ENCODE measurements around the gene SPRED2.

SPRED2 gene

DNA sequence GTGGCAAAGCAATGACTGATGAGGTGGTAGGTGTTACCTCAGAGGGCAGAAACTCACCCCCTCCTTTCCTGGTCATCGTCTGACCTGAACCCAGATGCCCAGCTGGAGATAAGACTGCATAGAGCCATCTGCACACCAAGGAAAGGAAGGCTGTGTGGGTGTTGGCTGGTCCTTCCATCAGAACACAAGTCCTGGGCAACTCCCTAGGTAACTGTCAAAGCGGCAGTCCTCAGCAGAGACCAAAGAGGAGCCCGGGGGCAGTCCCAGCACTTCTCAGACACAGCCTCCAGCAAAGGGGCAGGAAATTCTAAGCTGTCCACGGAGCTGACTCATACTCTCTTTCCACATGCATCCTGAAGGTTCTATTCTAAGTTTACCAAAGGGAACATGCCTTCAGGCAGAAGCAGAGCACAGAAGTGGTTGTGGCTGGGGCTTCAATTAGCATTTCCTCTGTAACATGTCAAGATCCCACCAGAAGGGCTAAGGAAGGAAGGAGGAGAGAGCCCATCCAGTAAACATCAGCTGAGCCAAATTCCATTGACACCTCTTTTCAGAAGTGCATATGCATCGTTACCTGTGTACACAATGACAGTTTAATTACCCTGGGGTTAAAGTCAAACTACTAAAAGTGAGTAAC is 54.7 kb downstream of the SPRED2 start:
- peak; percentile 50 to 87 (median 87) for DNase-seq
- Histone ChIP-seq H3K4me1 (ENCODE audit: control extremely low read depth in 1 of 4, control insufficient read depth in 4 of 4, insufficient read depth in 4 of 4, low read length in 3 of 4) (peaks cover 3 to 59% (median 39%) of the 10 kb centered on the region in 4 experiments), H3K27me3 (replicated peaks in 2 of 5; ENCODE audit: control insufficient read depth in 4 of 5, insufficient read depth in 5 of 5, low read length in 4 of 5) (no peaks in the 10 kb centered on the region), H3K4me3 (ENCODE audit: control insufficient read depth in 1 of 7, extremely low read depth in 1 of 7, insufficient read depth in 4 of 7, low read depth in 2 of 7, low read length in 6 of 7) (peak overlapping the region in 2 of 7 experiments; percentile 4 to 34), H3K36me3 (ENCODE audit: control insufficient read depth in 4 of 4, insufficient read depth in 4 of 4, low read length in 3 of 4) (no peaks in the 10 kb centered on the region), H3K27ac (ENCODE audit: insufficient read depth in 1 of 2, low read depth in 1 of 2, low read length in 2 of 2, poor library complexity in 1 of 2, severe bottlenecking in 2 of 2) (peak overlapping the region in 1 of 2 experiments; percentile 35), H3K9me3 (ENCODE audit: control extremely low read depth in 1 of 5, control insufficient read depth in 4 of 5, insufficient read depth in 2 of 5, low read depth in 1 of 5, low read length in 4 of 5) (no peaks in the 10 kb centered on the region)
- WGBS (ENCODE audit: insufficient coverage) = 3% methylated on average over 4 of the region's 5 CpGs
- POLR2A ChIA-PET = interaction anchor here (1.0 kb wide), 1 partner anchor 39 kb away, joined by 3 read pairs; no protein-coding TSS in a partner anchor
- CTCF ChIA-PET = interaction anchor here (1.0 to 3.5 kb wide), 6 partner anchors 12 to 127 kb away, joined by 3 to 14 read pairs (median 4); no protein-coding TSS in a partner anchor

DNA sequence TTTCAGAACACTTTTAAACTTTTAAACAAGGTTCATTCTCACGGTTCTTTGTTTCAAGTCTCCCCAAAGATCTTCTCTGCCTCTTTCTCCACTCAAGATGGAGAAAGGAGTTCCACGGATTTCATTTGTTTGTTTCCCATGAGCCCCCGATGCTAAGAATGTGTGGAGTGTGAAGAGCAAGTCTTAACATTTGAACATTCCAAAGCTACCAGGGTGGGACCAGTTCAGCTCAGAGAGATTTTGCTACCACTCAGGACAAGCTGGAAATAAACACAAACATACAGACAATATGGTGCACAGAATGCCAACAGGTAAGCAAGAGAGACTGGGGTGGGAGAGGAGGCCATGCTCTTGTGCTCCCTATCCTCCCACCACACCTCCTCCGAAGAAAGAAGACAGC is 56.7 kb downstream of the SPRED2 start:
- Histone ChIP-seq H3K27me3 (replicated peaks in 2 of 5; ENCODE audit: control insufficient read depth in 4 of 5, insufficient read depth in 5 of 5, low read length in 4 of 5) (no peaks in the 10 kb centered on the region), H3K36me3 (ENCODE audit: control insufficient read depth in 4 of 4, insufficient read depth in 4 of 4, low read length in 3 of 4) (no peaks in the 10 kb centered on the region), H3K4me3 (ENCODE audit: control insufficient read depth in 1 of 7, extremely low read depth in 1 of 7, insufficient read depth in 4 of 7, low read depth in 2 of 7, low read length in 6 of 7) (no peak overlapping the region), H3K9me3 (ENCODE audit: control extremely low read depth in 1 of 5, control insufficient read depth in 4 of 5, insufficient read depth in 2 of 5, low read depth in 1 of 5, low read length in 4 of 5) (no peaks in the 10 kb centered on the region), H3K27ac (ENCODE audit: insufficient read depth in 1 of 2, low read depth in 1 of 2, low read length in 2 of 2, poor library complexity in 1 of 2, severe bottlenecking in 2 of 2) (no peak overlapping the region), H3K4me1 (ENCODE audit: control extremely low read depth in 1 of 4, control insufficient read depth in 4 of 4, insufficient read depth in 4 of 4, low read length in 3 of 4) (peaks cover 3 to 47% (median 28%) of the 10 kb centered on the region in 4 experiments)
- DNase-seq = no peak
- ChIA-PET POLR2A (interaction anchor here (0.9 kb wide), 1 partner anchor 15 kb away, joined by 5 read pairs; no protein-coding TSS in a partner anchor), CTCF (no interaction called here)
- 92% methylated on average over 4 of the region's 4 CpGs for WGBS (ENCODE audit: insufficient coverage)

DNA sequence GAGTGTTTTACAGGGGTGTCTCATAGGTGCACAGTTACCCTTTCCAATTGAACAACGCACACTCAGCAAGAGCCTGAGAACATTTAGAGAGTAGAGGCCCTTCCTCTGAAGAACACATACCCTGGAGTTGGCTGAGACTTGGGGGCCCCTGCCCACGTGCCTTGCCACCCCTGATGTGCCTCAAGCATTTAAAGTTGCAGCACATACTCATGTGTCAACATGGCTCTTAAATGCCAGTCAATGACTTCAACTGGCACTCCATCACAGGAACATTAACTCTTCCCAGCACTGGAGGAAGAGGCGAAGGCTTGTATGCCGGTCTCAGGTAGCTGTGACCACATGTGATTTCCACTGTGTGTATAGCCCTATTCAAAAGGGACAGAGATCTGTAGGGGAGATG is 57.4 kb downstream of the SPRED2 start:
- Histone ChIP-seq H3K4me3 (ENCODE audit: control insufficient read depth in 1 of 7, extremely low read depth in 1 of 7, insufficient read depth in 4 of 7, low read depth in 2 of 7, low read length in 6 of 7) (no peak overlapping the region), H3K27me3 (replicated peaks in 2 of 5; ENCODE audit: control insufficient read depth in 4 of 5, insufficient read depth in 5 of 5, low read length in 4 of 5) (no peaks in the 10 kb centered on the region), H3K4me1 (ENCODE audit: control extremely low read depth in 1 of 4, control insufficient read depth in 4 of 4, insufficient read depth in 4 of 4, low read length in 3 of 4) (peaks cover 3 to 50% (median 30%) of the 10 kb centered on the region in 4 experiments), H3K36me3 (ENCODE audit: control insufficient read depth in 4 of 4, insufficient read depth in 4 of 4, low read length in 3 of 4) (no peaks in the 10 kb centered on the region), H3K27ac (ENCODE audit: insufficient read depth in 1 of 2, low read depth in 1 of 2, low read length in 2 of 2, poor library complexity in 1 of 2, severe bottlenecking in 2 of 2) (no peak overlapping the region), H3K9me3 (ENCODE audit: control extremely low read depth in 1 of 5, control insufficient read depth in 4 of 5, insufficient read depth in 2 of 5, low read depth in 1 of 5, low read length in 4 of 5) (no peaks in the 10 kb centered on the region)
- no peak for DNase-seq
- 95% methylated on average over 3 of the region's 4 CpGs for WGBS (ENCODE audit: insufficient coverage)
- ChIA-PET CTCF (interaction anchor here (0.9 to 1.7 kb wide), 4 partner anchors 9 to 111 kb away, joined by 3 to 6 read pairs (median 3); no protein-coding TSS in a partner anchor), POLR2A (no interaction called here)

DNA sequence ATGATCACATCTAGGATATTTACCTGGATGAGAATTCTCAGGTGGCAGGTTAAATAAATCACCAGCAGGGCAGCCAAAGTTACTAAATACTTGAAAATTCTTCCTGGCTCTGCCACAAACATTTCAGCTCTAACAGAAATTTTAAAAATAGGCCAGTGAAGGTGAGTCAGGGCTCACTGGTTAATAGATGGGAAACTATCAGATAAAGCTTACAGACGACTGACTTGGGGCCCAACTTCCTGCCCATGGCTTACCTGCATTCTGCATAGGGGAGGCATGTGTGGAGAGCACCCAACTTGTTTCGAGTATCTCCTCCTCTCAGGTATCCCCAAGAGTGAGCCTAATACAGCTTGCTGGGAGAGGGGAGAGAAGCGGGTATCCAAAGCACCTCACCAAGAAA is 57.8 kb downstream of the SPRED2 start:
- peaks cover 3 to 48% (median 30%) of the 10 kb centered on the region in 4 experiments for H3K4me1 ChIP-seq (ENCODE audit: control extremely low read depth in 1 of 4, control insufficient read depth in 4 of 4, insufficient read depth in 4 of 4, low read length in 3 of 4)
- DNase-seq = no peak
- CTCF ChIA-PET = interaction anchor here (0.9 to 1.7 kb wide), 4 partner anchors 9 to 111 kb away, joined by 3 to 6 read pairs (median 3); no protein-coding TSS in a partner anchor

DNA sequence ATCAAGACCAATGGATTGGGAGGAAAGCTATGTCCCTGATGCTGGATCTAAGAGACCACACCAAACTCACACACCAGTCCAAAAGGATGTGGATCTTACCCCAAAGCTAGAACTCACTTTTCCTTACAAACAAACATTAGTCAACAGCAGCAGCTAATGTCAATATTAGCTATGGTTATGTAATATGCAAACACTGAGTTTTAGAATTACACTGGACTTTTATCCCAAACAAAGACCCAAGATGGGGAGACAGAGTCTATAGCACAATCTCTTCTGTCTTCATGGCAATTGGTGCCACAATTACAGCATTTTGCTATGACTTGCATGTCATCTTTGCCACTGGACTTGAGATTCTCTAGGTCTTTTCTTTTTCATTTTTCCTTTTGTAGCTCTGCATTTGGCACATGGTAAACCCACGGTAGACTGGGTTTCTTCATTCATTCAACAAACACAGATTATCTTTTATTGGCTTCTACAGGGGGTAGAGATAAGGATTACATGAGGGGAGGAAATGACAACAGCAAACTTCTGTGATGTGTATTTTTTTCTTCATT is 59.0 kb downstream of the SPRED2 start:
- WGBS (ENCODE audit: insufficient coverage) = no CpG with 5 or more reads among the region's 1 CpG
- H3K36me3 ChIP-seq (ENCODE audit: control insufficient read depth in 4 of 4, insufficient read depth in 4 of 4, low read length in 3 of 4) = no peaks in the 10 kb centered on the region
- no peak overlapping the region for H3K27ac ChIP-seq (ENCODE audit: insufficient read depth in 1 of 2, low read depth in 1 of 2, low read length in 2 of 2, poor library complexity in 1 of 2, severe bottlenecking in 2 of 2)
- no peak overlapping the region for H3K4me3 ChIP-seq (ENCODE audit: control insufficient read depth in 1 of 7, extremely low read depth in 1 of 7, insufficient read depth in 4 of 7, low read depth in 2 of 7, low read length in 6 of 7)
- POLR2A ChIA-PET = no interaction called here
- no peak for DNase-seq
- no peaks in the 10 kb centered on the region for H3K27me3 ChIP-seq (replicated peaks in 2 of 5; ENCODE audit: control insufficient read depth in 4 of 5, insufficient read depth in 5 of 5, low read length in 4 of 5)
- H3K9me3 ChIP-seq (ENCODE audit: control extremely low read depth in 1 of 5, control insufficient read depth in 4 of 5, insufficient read depth in 2 of 5, low read depth in 1 of 5, low read length in 4 of 5) = no peaks in the 10 kb centered on the region
- H3K4me1 ChIP-seq (ENCODE audit: control extremely low read depth in 1 of 4, control insufficient read depth in 4 of 4, insufficient read depth in 4 of 4, low read length in 3 of 4) = peaks cover 3 to 36% (median 19%) of the 10 kb centered on the region in 4 experiments
- CTCF ChIA-PET = interaction anchor here (1.1 to 1.7 kb wide), 4 partner anchors 10 to 23 kb away, joined by 3 to 7 read pairs (median 5); no protein-coding TSS in a partner anchor

More for the DNA sequence above, 57.8 kb downstream of the SPRED2 start:
- Histone ChIP-seq H3K36me3 (ENCODE audit: control insufficient read depth in 4 of 4, insufficient read depth in 4 of 4, low read length in 3 of 4) (no peaks in the 10 kb centered on the region), H3K4me3 (ENCODE audit: control insufficient read depth in 1 of 7, extremely low read depth in 1 of 7, insufficient read depth in 4 of 7, low read depth in 2 of 7, low read length in 6 of 7) (no peak overlapping the region), H3K27me3 (replicated peaks in 2 of 5; ENCODE audit: control insufficient read depth in 4 of 5, insufficient read depth in 5 of 5, low read length in 4 of 5) (no peaks in the 10 kb centered on the region), H3K9me3 (ENCODE audit: control extremely low read depth in 1 of 5, control insufficient read depth in 4 of 5, insufficient read depth in 2 of 5, low read depth in 1 of 5, low read length in 4 of 5) (no peaks in the 10 kb centered on the region), H3K27ac (ENCODE audit: insufficient read depth in 1 of 2, low read depth in 1 of 2, low read length in 2 of 2, poor library complexity in 1 of 2, severe bottlenecking in 2 of 2) (no peak overlapping the region)
- POLR2A ChIA-PET = no interaction called here
- 55% methylated on average over 2 of the region's 3 CpGs for WGBS (ENCODE audit: insufficient coverage)

DNA sequence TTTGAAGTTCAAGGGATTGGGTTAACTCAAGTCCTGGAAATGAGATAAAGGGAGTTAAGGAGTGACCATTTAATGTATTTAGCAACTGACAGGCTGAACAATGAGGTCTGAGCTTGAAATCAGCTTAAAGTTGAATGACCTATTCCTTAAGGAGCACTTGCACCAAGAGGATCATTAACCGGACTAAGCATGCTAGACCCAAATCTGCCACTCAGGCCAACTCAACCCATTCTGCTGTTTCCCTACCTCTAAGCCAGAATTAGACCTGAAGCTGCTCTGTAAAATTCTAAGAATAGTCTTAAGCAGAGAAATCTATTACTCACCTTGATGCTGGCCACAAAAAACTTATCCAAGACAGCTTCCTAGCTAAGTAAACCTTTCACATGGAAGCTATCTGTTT is 59.8 kb downstream of the SPRED2 start:
- ChIA-PET CTCF (interaction anchor here (1.1 to 1.7 kb wide), 3 partner anchors 15 to 22 kb away, joined by 3 to 7 read pairs (median 4); no protein-coding TSS in a partner anchor), POLR2A (no interaction called here)
- no peak for DNase-seq
- H3K4me1 ChIP-seq (ENCODE audit: control extremely low read depth in 1 of 4, control insufficient read depth in 4 of 4, insufficient read depth in 4 of 4, low read length in 3 of 4) = peaks cover 0 to 34% (median 12%) of the 10 kb centered on the region in 4 experiments
- H3K36me3 ChIP-seq (ENCODE audit: control insufficient read depth in 4 of 4, insufficient read depth in 4 of 4, low read length in 3 of 4) = no peaks in the 10 kb centered on the region
- no peaks in the 10 kb centered on the region for H3K9me3 ChIP-seq (ENCODE audit: control extremely low read depth in 1 of 5, control insufficient read depth in 4 of 5, insufficient read depth in 2 of 5, low read depth in 1 of 5, low read length in 4 of 5)
- no peaks in the 10 kb centered on the region for H3K27me3 ChIP-seq (replicated peaks in 2 of 5; ENCODE audit: control insufficient read depth in 4 of 5, insufficient read depth in 5 of 5, low read length in 4 of 5)
- H3K27ac ChIP-seq (ENCODE audit: insufficient read depth in 1 of 2, low read depth in 1 of 2, low read length in 2 of 2, poor library complexity in 1 of 2, severe bottlenecking in 2 of 2) = no peak overlapping the region
- 100% methylated on average over 1 of the region's 1 CpG for WGBS (ENCODE audit: insufficient coverage)
- no peak overlapping the region for H3K4me3 ChIP-seq (ENCODE audit: control insufficient read depth in 1 of 7, extremely low read depth in 1 of 7, insufficient read depth in 4 of 7, low read depth in 2 of 7, low read length in 6 of 7)

DNA sequence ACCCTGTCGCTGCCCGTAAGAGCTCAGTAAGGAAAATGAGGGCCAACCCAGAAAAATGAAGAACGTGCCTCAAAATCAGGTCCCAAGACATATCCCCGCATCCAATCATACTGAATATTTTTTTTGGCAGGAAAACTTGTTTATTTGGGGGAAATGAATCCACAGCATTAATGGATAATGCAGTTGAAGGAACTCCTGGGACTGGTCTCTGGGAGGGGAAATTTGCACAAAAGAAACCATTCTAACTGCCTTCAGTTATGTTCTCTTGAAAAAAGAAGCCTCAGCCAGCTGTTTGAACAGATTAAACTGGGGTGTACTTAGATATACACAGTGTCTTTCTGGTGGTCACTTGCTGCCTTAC is 61.3 kb downstream of the SPRED2 start:
- no peak for DNase-seq
- 100% methylated on average over 2 of the region's 4 CpGs for WGBS (ENCODE audit: insufficient coverage)

More for the DNA sequence above, 61.3 kb downstream of the SPRED2 start:
- Histone ChIP-seq H3K9me3 (ENCODE audit: control extremely low read depth in 1 of 5, control insufficient read depth in 4 of 5, insufficient read depth in 2 of 5, low read depth in 1 of 5, low read length in 4 of 5) (no peaks in the 10 kb centered on the region), H3K4me1 (ENCODE audit: control extremely low read depth in 1 of 4, control insufficient read depth in 4 of 4, insufficient read depth in 4 of 4, low read length in 3 of 4) (peaks cover 2 to 40% (median 16%) of the 10 kb centered on the region in 4 experiments), H3K27ac (ENCODE audit: insufficient read depth in 1 of 2, low read depth in 1 of 2, low read length in 2 of 2, poor library complexity in 1 of 2, severe bottlenecking in 2 of 2) (no peak overlapping the region), H3K4me3 (ENCODE audit: control insufficient read depth in 1 of 7, extremely low read depth in 1 of 7, insufficient read depth in 4 of 7, low read depth in 2 of 7, low read length in 6 of 7) (no peak overlapping the region), H3K36me3 (ENCODE audit: control insufficient read depth in 4 of 4, insufficient read depth in 4 of 4, low read length in 3 of 4) (no peaks in the 10 kb centered on the region), H3K27me3 (replicated peaks in 2 of 5; ENCODE audit: control insufficient read depth in 4 of 5, insufficient read depth in 5 of 5, low read length in 4 of 5) (no peaks in the 10 kb centered on the region)
- CTCF ChIA-PET = interaction anchor here (1.1 to 1.5 kb wide), 2 partner anchors 16 kb away, joined by 3 to 6 read pairs; no protein-coding TSS in a partner anchor
- POLR2A ChIA-PET = no interaction called here

Data from common myeloid progenitor, CD34-positive (primary cell).